SU-DHL-6 (cell line): ENCODE measurements around the gene SOX1.

ENCODE experiments used
- H2AFZ ChIP-seq: fragments of 200-600 bp; sonication (generic); 2 replicates; pipeline ENCODE4 v1.6.1; 2014; ENCODE audit warnings: low read depth, mild to moderate bottlenecking, moderate library complexity, mixed read lengths, antibody characterized with exemption, low read length; ENCODE audit not compliant: severe bottlenecking
- H3F3A ChIP-seq: fragments of 200-600 bp; shearing (Covaris generic); 2 replicates; pipeline ENCODE4 v1.6.0; 2016; ENCODE audit warnings: antibody characterized with exemption, mild to moderate bottlenecking; ENCODE audit not compliant: insufficient read depth
- H3K27ac ChIP-seq: fragments of 200-600 bp; sonication (generic); 2 replicates; pipeline ENCODE4 v1.5.1; 2016; ENCODE audit warnings: low read depth, mild to moderate bottlenecking, low read length, moderate library complexity, mixed read lengths
- H3K27me3 ChIP-seq: fragments of 200-600 bp; sonication (generic), shearing (Covaris generic); 2 replicates; pipeline ENCODE4 v1.6.0; 2014; ENCODE audit warnings: mild to moderate bottlenecking, low read length
- H3K36me3 ChIP-seq: fragments of 200-600 bp; sonication (generic); 2 replicates; pipeline ENCODE4 v1.6.1; 2014; ENCODE audit warnings: mild to moderate bottlenecking, low read length, mixed read lengths
- H3K4me2 ChIP-seq: fragments of 300-600, 200-600 bp; shearing (Covaris generic), sonication (generic); 2 replicates; pipeline ENCODE4 v1.6.0; 2014; ENCODE audit warnings: low read length, low read depth, mild to moderate bottlenecking; ENCODE audit not compliant: poor library complexity, severe bottlenecking
- H3K4me3 ChIP-seq: fragments of 200-600 bp; sonication (generic); 2 replicates; pipeline ENCODE4 v1.5.1; 2014; ENCODE audit warnings: antibody characterized with exemption, low read length, mild to moderate bottlenecking, mixed read lengths; ENCODE audit not compliant: insufficient read depth, poor library complexity, severe bottlenecking
- H3K79me2 ChIP-seq: fragments of 200-600 bp; sonication (generic); 2 replicates; pipeline ENCODE4 v1.6.1; 2014; ENCODE audit warnings: mild to moderate bottlenecking, low read length, moderate library complexity; ENCODE audit not compliant: insufficient read depth
- H3K9ac ChIP-seq: fragments of 200-600 bp; sonication (generic); 2 replicates; pipeline ENCODE4 v1.7.0; 2014; ENCODE audit warnings: mild to moderate bottlenecking, low read length
- H3K9me2 ChIP-seq: fragments of 200-600 bp; sonication (generic); replicated peaks from 2 replicates; pipeline ENCODE4 v1.6.1; 2014; ENCODE audit warnings: low read length; ENCODE audit not compliant: insufficient read depth
- H3K9me3 ChIP-seq: fragments of 200-600 bp; sonication (generic); 2 replicates; pipeline ENCODE4 v1.6.1; 2014; ENCODE audit warnings: low read length, mixed read lengths; ENCODE audit not compliant: insufficient read depth
- H4K20me1 ChIP-seq: fragments of 200-600 bp; sonication (generic); 2 replicates; pipeline ENCODE4 v1.6.1; 2014; ENCODE audit warnings: low read depth, mild to moderate bottlenecking, antibody characterized with exemption, low read length, moderate library complexity, mixed read lengths
- CTCF ChIP-seq: fragments of 200-600 bp; sonication (generic); IDR thresholded peaks from one replicate; pipeline ENCODE4 v1.5.1; 2017; ENCODE audit warnings: antibody characterized with exemption, mild to moderate bottlenecking, low read length, moderate library complexity; ENCODE audit not compliant: insufficient read depth, poor library complexity, severe bottlenecking
- EZH2phosphoT487 ChIP-seq: fragments of 200-600 bp; sonication (generic), shearing (Covaris generic); conservative IDR thresholded peaks from 2 replicates; pipeline ENCODE4 v1.6.1; 2018; ENCODE audit warnings: mild to moderate bottlenecking, antibody characterized with exemption, low read length, moderate library complexity, mixed read lengths

SOX1 gene

GRCh38 chr13:112113851-112114250 is 46.9 kb downstream of the SOX1 start:
- Histone ChIP-seq H3K27ac (no peak overlapping the region), H3K27me3 (no peaks in the 10 kb centered on the region)
- TF ChIP-seq CTCF: no peak
- no peak for TF ChIP-seq EZH2phosphoT487

GRCh38 chr13:112114391-112114790 is 47.4 kb downstream of the SOX1 start:
- Histone ChIP-seq H3K9me3 (no peaks in the 10 kb centered on the region), H3K9me2 (no peaks in the 10 kb centered on the region), H3K27ac (no peak overlapping the region), H3K4me3 (no peak overlapping the region), H4K20me1 (no peaks in the 10 kb centered on the region), H3K79me2 (no peaks in the 10 kb centered on the region), H2AFZ (no peak overlapping the region), H3K9ac (no peak overlapping the region), H3F3A (no peaks in the 10 kb centered on the region), H3K4me2 (no peak overlapping the region), H3K36me3 (no peaks in the 10 kb centered on the region), H3K27me3 (no peaks in the 10 kb centered on the region)
- TF ChIP-seq CTCF (no peak), EZH2phosphoT487 (no peak)

More at GRCh38 chr13:112113851-112114250, 46.9 kb downstream of the SOX1 start:
- H2AFZ ChIP-seq: no peak overlapping the region
- H3K79me2 ChIP-seq: no peaks in the 10 kb centered on the region
- H3K9me3 ChIP-seq: no peaks in the 10 kb centered on the region
- H3F3A ChIP-seq: no peaks in the 10 kb centered on the region
- H3K4me3 ChIP-seq: no peak overlapping the region
- no peak overlapping the region for H3K9ac ChIP-seq
- H3K9me2 ChIP-seq: no peaks in the 10 kb centered on the region
- no peaks in the 10 kb centered on the region for H3K36me3 ChIP-seq
- H3K4me2 ChIP-seq: no peak overlapping the region
- H4K20me1 ChIP-seq: no peaks in the 10 kb centered on the region

- Histone ChIP-seq H2AFZ (no peak overlapping the region), H4K20me1 (no peaks in the 10 kb centered on the region), H3K4me3 (no peak overlapping the region), H3K4me2 (no peak overlapping the region), H3K9me2 (no peaks in the 10 kb centered on the region), H3K9me3 (no peaks in the 10 kb centered on the region), H3K9ac (no peak overlapping the region), H3K79me2 (no peaks in the 10 kb centered on the region), H3F3A (no peaks in the 10 kb centered on the region), H3K27me3 (no peaks in the 10 kb centered on the region), H3K27ac (no peak overlapping the region), H3K36me3 (no peaks in the 10 kb centered on the region)
- TF ChIP-seq EZH2phosphoT487 (no peak), CTCF (no peak)
Observed at GRCh38 chr13:112115403-112116091, 48.6 kb downstream of the SOX1 start.
